ENCODE data around the gene LSP1. TPM values are rescaled to one million over a fixed set of nuclear protein-coding genes. Genes with fewer than 3 reads are reported as not detected.

The LSP1 gene
- total and polyA plus RNA-seq, 2 of the 4 experiments (the other 2 are of a cell fraction), result not detected

DNA sequence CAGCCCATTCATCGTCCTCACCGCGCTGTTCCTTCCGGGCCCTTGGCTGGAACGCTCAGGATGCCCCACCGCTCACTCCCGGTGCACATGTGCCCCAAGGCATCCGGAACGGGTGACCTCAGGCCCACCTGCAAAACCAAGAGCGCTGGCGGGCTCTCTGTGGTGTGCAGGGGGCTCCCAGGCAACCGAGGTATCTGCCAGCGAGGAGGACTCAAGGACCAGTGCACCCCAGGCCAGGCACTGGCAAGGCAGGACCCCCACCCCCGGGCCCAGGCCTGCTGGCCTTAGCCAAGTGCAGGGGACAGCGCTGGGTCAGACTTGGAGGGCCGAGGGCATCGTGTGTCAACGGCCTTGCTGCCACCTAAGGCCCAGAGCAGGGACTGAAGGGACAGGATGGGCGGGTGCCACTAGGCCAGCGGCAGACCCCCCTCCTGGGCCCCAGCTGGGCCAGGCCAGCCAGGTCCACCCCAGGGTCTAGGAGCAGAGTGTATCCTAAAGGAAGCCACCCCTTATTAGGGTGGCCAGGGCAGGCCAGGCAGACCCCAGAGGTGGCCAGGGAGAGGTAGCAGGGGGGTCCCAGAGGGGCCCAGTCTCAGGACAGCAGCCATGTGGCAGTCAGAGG is 75.1 kb downstream of the LSP1 start:
- peaks cover 13% of the 10 kb centered on the region; the same call in 1 of the 2 replicates for H3K27me3 ChIP-seq (ENCODE audit: control insufficient read depth, insufficient read depth, low read length)
- ATAC-seq (ENCODE audit: low read depth) (no peak), DNase-seq (no peak)
- no peak overlapping the region for H3K23ac ChIP-seq (ENCODE audit: low read depth, low read length)
- no peak overlapping the region for H2BK20ac ChIP-seq (ENCODE audit: low read depth, low read length)
- H3K4me1 ChIP-seq (ENCODE audit: control insufficient read depth, insufficient read depth, low read length), result no peaks in the 10 kb centered on the region
- no TSS peak for BruUV-seq (replicated peaks)
- no peak overlapping the region for H2BK120ac ChIP-seq (ENCODE audit: low read depth, low read length)
- no peak overlapping the region for H3K9ac ChIP-seq (ENCODE audit: low read depth, low read length)
- dilution Hi-C loops (cut with HindIII; ENCODE audit: low sequenced_read_pairs, unreplicated experiment) (no loop called here), intact Hi-C loops (cut with micrococcal nuclease) (no loop called here), in situ Hi-C loops (cut with MboI; ENCODE audit: low sequenced_read_pairs) (no loop called here)
- H3K36me3 ChIP-seq (ENCODE audit: control insufficient read depth, insufficient read depth, low read length), result no peaks in the 10 kb centered on the region
- H3K27ac ChIP-seq (ENCODE audit: insufficient read depth, low read length), result no peak overlapping the region
- TF ChIP-seq NFE2L2 (IDR thresholded peaks at IDR 0.05; ENCODE audit: low read depth, low read length), result no peak
- TF ChIP-seq FOS (IDR thresholded peaks at IDR 0.05; ENCODE audit: low read depth, low read length), result no peak
- no peak for TF ChIP-seq MXI1 (IDR thresholded peaks at IDR 0.05; ENCODE audit: borderline replicate concordance, low read depth, low read length)
- TF ChIP-seq, protein P1, sequence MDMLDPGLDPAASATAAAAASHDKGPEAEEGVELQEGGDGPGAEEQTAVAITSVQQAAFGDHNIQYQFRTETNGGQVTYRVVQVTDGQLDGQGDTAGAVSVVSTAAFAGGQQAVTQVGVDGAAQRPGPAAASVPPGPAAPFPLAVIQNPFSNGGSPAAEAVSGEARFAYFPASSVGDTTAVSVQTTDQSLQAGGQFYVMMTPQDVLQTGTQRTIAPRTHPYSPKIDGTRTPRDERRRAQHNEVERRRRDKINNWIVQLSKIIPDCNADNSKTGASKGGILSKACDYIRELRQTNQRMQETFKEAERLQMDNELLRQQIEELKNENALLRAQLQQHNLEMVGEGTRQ (IDR thresholded peaks at IDR 0.05; ENCODE audit: low read depth, low read length), result no peak
- TF ChIP-seq MAFK (IDR thresholded peaks at IDR 0.05; ENCODE audit: low read depth, low read length), result no peak
- TF ChIP-seq CHD1 (IDR thresholded peaks at IDR 0.05; ENCODE audit: low read depth, low read length), result no peak
- TF ChIP-seq RFX5 (IDR thresholded peaks at IDR 0.05; ENCODE audit: low read depth, low read length), result no peak
- TF ChIP-seq, protein P2, sequence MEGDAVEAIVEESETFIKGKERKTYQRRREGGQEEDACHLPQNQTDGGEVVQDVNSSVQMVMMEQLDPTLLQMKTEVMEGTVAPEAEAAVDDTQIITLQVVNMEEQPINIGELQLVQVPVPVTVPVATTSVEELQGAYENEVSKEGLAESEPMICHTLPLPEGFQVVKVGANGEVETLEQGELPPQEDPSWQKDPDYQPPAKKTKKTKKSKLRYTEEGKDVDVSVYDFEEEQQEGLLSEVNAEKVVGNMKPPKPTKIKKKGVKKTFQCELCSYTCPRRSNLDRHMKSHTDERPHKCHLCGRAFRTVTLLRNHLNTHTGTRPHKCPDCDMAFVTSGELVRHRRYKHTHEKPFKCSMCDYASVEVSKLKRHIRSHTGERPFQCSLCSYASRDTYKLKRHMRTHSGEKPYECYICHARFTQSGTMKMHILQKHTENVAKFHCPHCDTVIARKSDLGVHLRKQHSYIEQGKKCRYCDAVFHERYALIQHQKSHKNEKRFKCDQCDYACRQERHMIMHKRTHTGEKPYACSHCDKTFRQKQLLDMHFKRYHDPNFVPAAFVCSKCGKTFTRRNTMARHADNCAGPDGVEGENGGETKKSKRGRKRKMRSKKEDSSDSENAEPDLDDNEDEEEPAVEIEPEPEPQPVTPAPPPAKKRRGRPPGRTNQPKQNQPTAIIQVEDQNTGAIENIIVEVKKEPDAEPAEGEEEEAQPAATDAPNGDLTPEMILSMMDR (conservative IDR thresholded peaks at IDR 0.05; ENCODE audit: low read depth, low read length), result no peak
- no peak for TF ChIP-seq RAD21 (IDR thresholded peaks at IDR 0.05; ENCODE audit: low read length)
- no peak for TF ChIP-seq POLR2A (IDR thresholded peaks at IDR 0.05; ENCODE audit: low read depth, low read length)
- TF ChIP-seq RCOR1 (IDR thresholded peaks at IDR 0.05; ENCODE audit: insufficient replicate concordance, low read length), result no peak
- TF ChIP-seq MAZ (IDR thresholded peaks at IDR 0.05; ENCODE audit: borderline replicate concordance, low read depth, low read length), result no peak
- no peak for TF ChIP-seq CEBPB (IDR thresholded peaks at IDR 0.05; ENCODE audit: low read depth, low read length)
- TF ChIP-seq SMC3 (IDR thresholded peaks at IDR 0.05; ENCODE audit: low read depth, low read length), result no peak
- TF ChIP-seq, protein P3, sequence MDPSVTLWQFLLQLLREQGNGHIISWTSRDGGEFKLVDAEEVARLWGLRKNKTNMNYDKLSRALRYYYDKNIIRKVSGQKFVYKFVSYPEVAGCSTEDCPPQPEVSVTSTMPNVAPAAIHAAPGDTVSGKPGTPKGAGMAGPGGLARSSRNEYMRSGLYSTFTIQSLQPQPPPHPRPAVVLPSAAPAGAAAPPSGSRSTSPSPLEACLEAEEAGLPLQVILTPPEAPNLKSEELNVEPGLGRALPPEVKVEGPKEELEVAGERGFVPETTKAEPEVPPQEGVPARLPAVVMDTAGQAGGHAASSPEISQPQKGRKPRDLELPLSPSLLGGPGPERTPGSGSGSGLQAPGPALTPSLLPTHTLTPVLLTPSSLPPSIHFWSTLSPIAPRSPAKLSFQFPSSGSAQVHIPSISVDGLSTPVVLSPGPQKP (IDR thresholded peaks at IDR 0.05; ENCODE audit: borderline replicate concordance, low read depth, low read length), result no peak
- no peaks in the 10 kb centered on the region for H3K9me3 ChIP-seq (ENCODE audit: control insufficient read depth, insufficient read depth, low read length)
- no peak overlapping the region for H3K4me2 ChIP-seq (ENCODE audit: low read depth, low read length)
- no peak overlapping the region for H3K4me3 ChIP-seq (ENCODE audit: insufficient read depth, low read depth, low read length)
- WGBS, 2 experiments (ENCODE audit: extremely low coverage in 2 of 2, insufficient read length in 1 of 2), result 79% methylated on average over 2 of the region's 20 CpGs; no CpG with 5 or more reads in 1 of the 2 experiments
- no peaks in the 10 kb centered on the region for H3K79me1 ChIP-seq (ENCODE audit: low read depth in 1 of 2, low read length in 2 of 2)
- no peak overlapping the region for H2AFZ ChIP-seq (replicated peaks; ENCODE audit: low read length, poor library complexity)
- H4K20me1 ChIP-seq (ENCODE audit: insufficient read depth, low read length), result no peaks in the 10 kb centered on the region
- H3K18ac ChIP-seq (ENCODE audit: low read depth, low read length), result no peak overlapping the region
- no peak overlapping the region for H3K4ac ChIP-seq (ENCODE audit: low read depth, low read length)
- CTCF ChIA-PET, result no interaction called here
- H3K9me1 ChIP-seq (ENCODE audit: insufficient read depth, low read length), result no peaks in the 10 kb centered on the region
- H3K56ac ChIP-seq (ENCODE audit: extremely low read depth, insufficient read depth, low read length), result no peak overlapping the region
- H4K91ac ChIP-seq (ENCODE audit: insufficient read depth, low read depth, low read length), result no peak overlapping the region
- no peak overlapping the region for H2AK9ac ChIP-seq (replicated peaks; ENCODE audit: low read depth, low read length, poor library complexity)
- H2BK5ac ChIP-seq (ENCODE audit: low read depth, low read length, poor library complexity, severe bottlenecking), result no peak overlapping the region
- no peak overlapping the region for H4K8ac ChIP-seq (ENCODE audit: low read depth in 2 of 2, low read length in 2 of 2)
- no peak overlapping the region for H3K14ac ChIP-seq (replicated peaks; ENCODE audit: low read depth, low read length)
- no peak overlapping the region for H2BK15ac ChIP-seq (ENCODE audit: low read depth, low read length)
- H4K5ac ChIP-seq (ENCODE audit: low read depth, low read length), result no peak overlapping the region
- POLR2A ChIA-PET (ENCODE audit: unreplicated experiment), result no interaction called here
- H2AK5ac ChIP-seq (ENCODE audit: low read depth, low read length), result no peak overlapping the region
